Osteoblast (primary cell): ENCODE data around the gene IRF3. TPM values are rescaled to one million over a fixed set of nuclear protein-coding genes. Genes with fewer than 3 reads are reported as not detected.

Source experiments
- DNase-seq: peaks from one replicate; pipeline ENCODE4 v3.0.0; 2011; ENCODE audit warnings: low spot score, mixed read lengths; ENCODE audit not compliant: insufficient read length; ENCODE audit errors: missing footprints
- H2AFZ ChIP-seq: 2 replicates; pipeline ENCODE4 v1.6.0; 2011; ENCODE audit warnings: mild to moderate bottlenecking, low read length
- H3K27ac ChIP-seq: 2 replicates; pipeline ENCODE4 v1.5.1; 2011; ENCODE audit warnings: mild to moderate bottlenecking, low read depth, low read length, moderate library complexity
- H3K27me3 ChIP-seq: 2 replicates; pipeline ENCODE4 v1.6.0; 2012; ENCODE audit warnings: mild to moderate bottlenecking, control low read depth, inconsistent platforms, low read length, moderate library complexity; ENCODE audit not compliant: insufficient read depth
- H3K36me3 ChIP-seq: 2 replicates; pipeline ENCODE4 v1.5.1; 2011; ENCODE audit warnings: mild to moderate bottlenecking, low read length, control low read depth, moderate library complexity; ENCODE audit not compliant: insufficient read depth
- H3K4me1 ChIP-seq: 2 replicates; pipeline ENCODE4 v1.5.1; 2011; ENCODE audit warnings: mild to moderate bottlenecking, low read length, control low read depth, moderate library complexity; ENCODE audit not compliant: insufficient read depth
- H3K4me2 ChIP-seq: 2 replicates; pipeline ENCODE4 v1.6.0; 2011; ENCODE audit warnings: mild to moderate bottlenecking, low read length; ENCODE audit not compliant: insufficient read depth
- H3K4me3 ChIP-seq: fragments of 200-600 bp; sonication (generic); 3 replicates; pipeline ENCODE4 v1.5.1; 2012; ENCODE audit warnings: mild to moderate bottlenecking, low read length, inconsistent platforms; ENCODE audit not compliant: insufficient read depth
- H3K79me2 ChIP-seq: 2 replicates; pipeline ENCODE4 v1.6.0; 2012; ENCODE audit warnings: mild to moderate bottlenecking, low read length, control low read depth, inconsistent platforms; ENCODE audit not compliant: insufficient read depth
- H3K9me3 ChIP-seq: 2 replicates; pipeline ENCODE4 v1.5.1; 2011; ENCODE audit warnings: low read depth, low read length, control low read depth
- H4K20me1 ChIP-seq: 2 replicates; pipeline ENCODE4 v1.6.0; 2012; ENCODE audit warnings: mild to moderate bottlenecking, low read length, control low read depth; ENCODE audit not compliant: insufficient read depth
- total RNA-seq: library from RNA; depleted of rRNA; stranded (reverse); fragments of >200 nt; gene quantifications from 2 replicates; pipeline ENCODE4 v1.2.3, GENCODE V29; 2012
- TF ChIP-seq, protein P1 (sequence below): IDR thresholded peaks from 2 replicates; pipeline ENCODE4 v1.5.1; 2011; ENCODE audit warnings: mild to moderate bottlenecking, low read depth, low read length, moderate library complexity; ENCODE audit errors: extremely low read depth

IRF3 gene
- total RNA-seq, 1 donor, result 48.5 TPM

DNA sequence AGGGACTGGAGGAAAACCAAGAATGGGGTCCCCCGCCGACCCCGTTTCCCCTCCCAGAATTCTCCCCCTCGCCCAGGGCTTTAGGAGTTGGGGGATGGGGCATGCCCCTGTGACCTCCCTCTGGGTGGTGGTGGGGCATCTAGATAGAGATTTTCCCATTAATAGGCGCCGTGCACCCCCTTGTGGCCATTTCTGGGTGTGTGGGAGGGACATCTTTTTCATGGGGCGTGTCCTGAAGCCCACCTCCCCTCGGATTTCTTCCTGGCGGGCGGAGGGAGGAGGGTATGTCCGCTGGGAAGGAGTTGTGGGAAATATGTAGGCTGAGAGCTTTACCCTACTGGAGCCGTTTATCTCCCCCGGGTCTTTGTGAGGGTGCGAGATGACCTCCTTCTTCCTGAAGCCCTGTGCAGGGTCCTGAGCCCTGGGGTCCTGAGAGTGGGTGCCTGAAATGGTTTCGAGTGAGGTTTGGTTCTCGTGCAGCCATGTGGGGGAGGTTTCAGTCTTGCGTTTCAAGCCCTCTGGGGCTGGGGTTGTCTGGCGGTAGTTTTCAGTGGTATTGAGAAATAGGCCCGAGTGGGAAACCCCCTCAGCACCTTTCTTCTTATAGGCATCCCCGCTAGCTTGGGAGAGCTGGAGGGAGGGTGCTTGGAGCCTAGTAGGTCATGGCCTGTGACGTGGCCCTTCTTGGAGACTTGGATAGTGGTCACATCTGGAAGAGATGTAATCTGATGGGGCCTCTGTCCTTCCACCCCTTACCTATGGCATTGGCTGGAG, 12.4 kb upstream of the IRF3 start:
- no peaks in the 10 kb centered on the region for H3K9me3 ChIP-seq
- TF ChIP-seq, protein P1, sequence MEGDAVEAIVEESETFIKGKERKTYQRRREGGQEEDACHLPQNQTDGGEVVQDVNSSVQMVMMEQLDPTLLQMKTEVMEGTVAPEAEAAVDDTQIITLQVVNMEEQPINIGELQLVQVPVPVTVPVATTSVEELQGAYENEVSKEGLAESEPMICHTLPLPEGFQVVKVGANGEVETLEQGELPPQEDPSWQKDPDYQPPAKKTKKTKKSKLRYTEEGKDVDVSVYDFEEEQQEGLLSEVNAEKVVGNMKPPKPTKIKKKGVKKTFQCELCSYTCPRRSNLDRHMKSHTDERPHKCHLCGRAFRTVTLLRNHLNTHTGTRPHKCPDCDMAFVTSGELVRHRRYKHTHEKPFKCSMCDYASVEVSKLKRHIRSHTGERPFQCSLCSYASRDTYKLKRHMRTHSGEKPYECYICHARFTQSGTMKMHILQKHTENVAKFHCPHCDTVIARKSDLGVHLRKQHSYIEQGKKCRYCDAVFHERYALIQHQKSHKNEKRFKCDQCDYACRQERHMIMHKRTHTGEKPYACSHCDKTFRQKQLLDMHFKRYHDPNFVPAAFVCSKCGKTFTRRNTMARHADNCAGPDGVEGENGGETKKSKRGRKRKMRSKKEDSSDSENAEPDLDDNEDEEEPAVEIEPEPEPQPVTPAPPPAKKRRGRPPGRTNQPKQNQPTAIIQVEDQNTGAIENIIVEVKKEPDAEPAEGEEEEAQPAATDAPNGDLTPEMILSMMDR, result peak; percentile 76
- peak overlapping the region; percentile 99 for H3K4me3 ChIP-seq
- peaks cover 45% of the 10 kb centered on the region for H3K79me2 ChIP-seq
- peak overlapping the region; percentile 64 for H3K27ac ChIP-seq
- no peak overlapping the region for H2AFZ ChIP-seq
- peaks cover 25% of the 10 kb centered on the region for H3K4me1 ChIP-seq
- H4K20me1 ChIP-seq, result peaks cover 37% of the 10 kb centered on the region
- peaks cover 14% of the 10 kb centered on the region for H3K36me3 ChIP-seq
- H3K27me3 ChIP-seq, result no peaks in the 10 kb centered on the region
- H3K4me2 ChIP-seq, result peak overlapping the region; percentile 92
- peak; percentile 92 for DNase-seq

DNA sequence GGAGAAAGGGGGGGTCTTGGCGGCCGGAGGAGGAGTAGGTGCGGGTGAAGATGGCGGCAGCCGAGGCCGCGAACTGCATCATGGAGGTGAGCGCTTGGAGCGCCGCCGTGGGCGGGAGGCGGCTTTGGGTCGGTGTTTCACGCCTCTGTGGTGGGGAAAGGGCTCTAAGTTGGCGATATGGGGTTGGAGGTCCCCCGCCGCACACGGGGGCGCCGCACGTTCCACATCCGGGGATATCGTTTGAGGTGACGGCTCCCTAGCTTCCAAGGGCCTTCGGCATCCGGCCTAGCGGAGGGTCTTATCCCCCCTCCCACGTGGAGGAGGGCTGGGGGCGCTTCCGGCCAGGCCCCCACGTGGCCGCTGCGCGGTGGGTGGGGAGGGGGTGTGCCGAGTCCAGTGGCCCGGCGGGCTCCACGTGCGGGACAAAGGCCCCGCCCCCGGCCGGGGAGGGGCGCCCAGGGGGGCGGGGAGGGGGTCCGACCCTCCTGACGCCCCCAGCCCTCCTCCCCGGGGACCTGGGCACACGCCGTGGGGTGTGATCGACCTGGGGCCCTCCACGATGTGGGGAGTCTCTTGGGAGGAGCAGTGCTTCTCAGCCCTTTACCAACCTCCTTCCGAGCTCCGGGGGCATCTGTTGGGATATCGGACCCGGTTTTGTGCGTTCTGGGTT, 11.7 kb upstream of the IRF3 start, which contains the start of gene PRMT1:
Gene PRMT1, plus strand, starts transcription at position 41 of the 670 bp plus-strand sequence. Its CDS starts 10 bp downstream, at position 51.
- Histone ChIP-seq H3K4me1 (peaks cover 22% of the 10 kb centered on the region), H3K4me3 (peak within 1 kb of the TSS; percentile 99), H3K27me3 (no peaks in the 10 kb centered on the region), H3K9me3 (no peaks in the 10 kb centered on the region), H4K20me1 (peaks cover 35% of the 10 kb centered on the region), H3K4me2 (peak within 1 kb of the TSS; percentile 100), H3K79me2 (peaks cover 45% of the 10 kb centered on the region), H3K36me3 (peaks cover 8% of the 10 kb centered on the region), H3K27ac (peak within 1 kb of the TSS; percentile 100), H2AFZ (peak within 1 kb of the TSS; percentile 100)
- TF ChIP-seq, protein P1, result no peak
- peak; percentile 93 for DNase-seq

DNA sequence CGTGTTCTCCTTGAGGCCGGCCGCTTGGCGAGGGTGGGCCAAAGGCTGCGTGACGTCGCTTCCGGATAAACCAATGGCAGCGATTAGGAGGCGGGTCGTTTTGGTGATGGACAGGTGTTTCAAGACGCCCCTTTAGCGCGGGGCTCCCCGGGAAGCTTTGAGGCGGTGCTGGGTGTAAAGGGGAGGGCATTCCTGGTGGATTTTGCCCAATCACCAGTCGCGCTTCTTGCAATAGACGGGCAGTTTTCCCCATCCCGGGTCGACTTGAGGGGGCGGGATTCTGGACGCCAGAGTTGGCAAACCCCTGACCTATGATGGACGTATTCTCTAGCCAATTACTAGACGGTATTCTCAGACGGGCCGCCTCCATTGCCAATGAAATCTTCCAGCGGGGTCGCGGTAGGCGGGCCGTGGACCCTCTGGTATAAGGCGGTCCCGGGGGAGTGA, 11.2 kb upstream of the IRF3 start:
- Histone ChIP-seq H4K20me1 (peaks cover 29% of the 10 kb centered on the region), H3K4me2 (peak overlapping the region; percentile 100), H3K36me3 (peaks cover 3% of the 10 kb centered on the region), H3K4me3 (peak overlapping the region; percentile 99), H3K9me3 (no peaks in the 10 kb centered on the region), H3K27ac (peak overlapping the region; percentile 100), H2AFZ (peak overlapping the region; percentile 83), H3K79me2 (peaks cover 42% of the 10 kb centered on the region), H3K4me1 (peaks cover 21% of the 10 kb centered on the region), H3K27me3 (no peaks in the 10 kb centered on the region)
- TF ChIP-seq, protein P1, result no peak
- DNase-seq, result peak; percentile 100
